Measurements from ENCODE around the gene TBCD.

TBCD gene

DNA sequence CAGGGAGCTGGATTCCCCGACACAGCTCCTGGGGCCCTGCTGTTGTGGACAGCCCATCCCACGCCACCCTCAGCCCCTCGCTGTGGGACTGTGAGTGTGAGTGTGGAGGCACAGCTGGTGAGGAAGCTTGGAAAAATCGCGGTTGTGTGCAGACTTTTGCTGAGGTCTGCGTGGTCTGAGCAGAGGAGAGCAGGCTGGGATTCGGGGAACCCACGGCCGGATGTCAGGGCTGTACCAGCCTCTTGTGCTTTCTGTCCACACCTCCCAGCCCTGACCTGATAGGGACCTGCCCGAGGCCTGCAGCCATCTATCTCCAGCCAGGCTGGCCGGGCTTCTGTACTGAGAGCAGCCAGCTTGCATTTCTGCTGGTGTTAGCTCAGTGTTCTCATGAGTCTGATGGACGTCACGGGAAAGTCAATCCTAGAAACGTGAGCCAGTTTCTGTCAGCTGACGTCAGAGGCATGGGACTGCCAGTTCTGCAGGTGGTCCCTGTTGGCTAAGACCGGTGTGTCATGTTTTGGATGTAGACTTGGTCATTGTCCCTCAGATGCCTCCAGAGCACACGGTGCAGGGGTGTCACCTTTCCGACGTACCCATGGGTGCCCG, 160.7 kb downstream of the TBCD start:
- H3K36me3 ChIP-seq, result peaks cover 15% of the 10 kb centered on the region
- H3K9me3 ChIP-seq, result no peaks in the 10 kb centered on the region
- TF ChIP-seq, protein P1, sequence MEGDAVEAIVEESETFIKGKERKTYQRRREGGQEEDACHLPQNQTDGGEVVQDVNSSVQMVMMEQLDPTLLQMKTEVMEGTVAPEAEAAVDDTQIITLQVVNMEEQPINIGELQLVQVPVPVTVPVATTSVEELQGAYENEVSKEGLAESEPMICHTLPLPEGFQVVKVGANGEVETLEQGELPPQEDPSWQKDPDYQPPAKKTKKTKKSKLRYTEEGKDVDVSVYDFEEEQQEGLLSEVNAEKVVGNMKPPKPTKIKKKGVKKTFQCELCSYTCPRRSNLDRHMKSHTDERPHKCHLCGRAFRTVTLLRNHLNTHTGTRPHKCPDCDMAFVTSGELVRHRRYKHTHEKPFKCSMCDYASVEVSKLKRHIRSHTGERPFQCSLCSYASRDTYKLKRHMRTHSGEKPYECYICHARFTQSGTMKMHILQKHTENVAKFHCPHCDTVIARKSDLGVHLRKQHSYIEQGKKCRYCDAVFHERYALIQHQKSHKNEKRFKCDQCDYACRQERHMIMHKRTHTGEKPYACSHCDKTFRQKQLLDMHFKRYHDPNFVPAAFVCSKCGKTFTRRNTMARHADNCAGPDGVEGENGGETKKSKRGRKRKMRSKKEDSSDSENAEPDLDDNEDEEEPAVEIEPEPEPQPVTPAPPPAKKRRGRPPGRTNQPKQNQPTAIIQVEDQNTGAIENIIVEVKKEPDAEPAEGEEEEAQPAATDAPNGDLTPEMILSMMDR (IDR thresholded peaks at IDR 0.05; ENCODE audit: low read depth, low read length), result no peak
- no peaks in the 10 kb centered on the region for H3K4me1 ChIP-seq
- no peak overlapping the region for H3K4me3 ChIP-seq (ENCODE audit: low read depth, low read length)
- no peak for DNase-seq
- H3K27me3 ChIP-seq, result no peaks in the 10 kb centered on the region

DNA sequence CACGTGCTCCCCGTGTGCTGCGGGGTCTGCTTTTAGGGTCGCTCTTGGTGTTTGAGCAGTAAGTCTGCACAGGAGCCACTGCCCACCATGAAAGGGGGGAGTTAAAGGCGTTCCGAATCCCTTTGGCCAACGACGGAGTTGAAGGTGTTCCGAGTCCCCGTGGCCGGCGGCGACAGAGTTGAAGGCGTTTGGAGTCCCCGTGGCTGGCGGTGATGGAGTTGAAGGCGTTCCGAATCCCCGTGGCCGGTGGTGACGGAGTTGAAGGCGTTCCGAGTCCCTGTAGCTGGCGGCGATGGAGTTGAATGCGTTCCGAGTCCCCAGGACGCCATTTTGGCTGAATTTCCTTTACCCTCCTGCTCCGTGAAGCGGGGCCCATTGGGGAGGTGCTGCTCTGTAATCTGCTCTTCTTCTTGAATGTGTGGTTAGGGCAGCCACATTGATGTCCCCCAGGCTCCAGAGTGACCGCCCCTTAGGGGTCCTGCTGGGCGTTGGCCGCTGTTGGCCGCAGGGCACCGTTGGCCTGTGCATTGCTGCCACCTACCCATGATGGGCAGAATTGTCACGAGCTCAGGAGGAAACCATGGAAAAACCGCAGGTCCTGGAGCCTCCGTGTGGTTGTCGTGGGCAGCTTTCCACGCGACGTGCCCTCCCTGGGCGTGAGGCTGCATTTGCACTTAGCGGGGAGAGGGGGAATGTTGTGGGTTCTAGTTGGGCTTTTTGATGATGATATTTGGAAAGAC, 161.6 kb downstream of the TBCD start:
- peak; percentile 35 for DNase-seq
- no peaks in the 10 kb centered on the region for H3K27me3 ChIP-seq
- H3K4me1 ChIP-seq, result no peaks in the 10 kb centered on the region
- no peak overlapping the region for H3K4me3 ChIP-seq (ENCODE audit: low read depth, low read length)
- no peaks in the 10 kb centered on the region for H3K9me3 ChIP-seq
- TF ChIP-seq, protein P1 (IDR thresholded peaks at IDR 0.05; ENCODE audit: low read depth, low read length), result peak; percentile 53
- peaks cover 15% of the 10 kb centered on the region for H3K36me3 ChIP-seq

DNA sequence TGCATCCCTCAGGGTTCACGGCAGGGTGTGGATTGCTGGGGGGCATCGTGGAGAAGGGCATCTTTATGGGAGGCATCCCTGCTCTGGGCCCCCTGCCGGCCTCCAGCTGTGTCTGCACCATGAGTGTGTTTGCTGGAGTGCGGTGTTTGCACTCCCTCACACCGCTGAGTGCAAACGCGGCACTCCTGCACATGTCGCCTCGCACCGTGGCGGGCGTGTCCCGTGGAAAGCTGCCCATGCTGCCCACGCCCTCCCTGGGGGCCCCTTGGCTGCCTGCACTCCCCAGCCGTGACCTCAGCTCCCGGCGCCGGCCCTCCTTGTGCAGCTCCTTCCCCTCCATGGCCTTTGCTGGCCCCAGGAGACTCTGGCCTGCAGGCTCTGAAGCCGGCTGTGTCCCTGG, 162.5 kb downstream of the TBCD start:
- TF ChIP-seq, protein P1 (IDR thresholded peaks at IDR 0.05; ENCODE audit: low read depth, low read length), result peak; percentile 54
- peak; percentile 42 for DNase-seq
- Histone ChIP-seq H3K27me3 (no peaks in the 10 kb centered on the region), H3K4me3 (ENCODE audit: low read depth, low read length) (no peak overlapping the region), H3K36me3 (peaks cover 15% of the 10 kb centered on the region), H3K9me3 (no peaks in the 10 kb centered on the region), H3K4me1 (no peaks in the 10 kb centered on the region)

DNA sequence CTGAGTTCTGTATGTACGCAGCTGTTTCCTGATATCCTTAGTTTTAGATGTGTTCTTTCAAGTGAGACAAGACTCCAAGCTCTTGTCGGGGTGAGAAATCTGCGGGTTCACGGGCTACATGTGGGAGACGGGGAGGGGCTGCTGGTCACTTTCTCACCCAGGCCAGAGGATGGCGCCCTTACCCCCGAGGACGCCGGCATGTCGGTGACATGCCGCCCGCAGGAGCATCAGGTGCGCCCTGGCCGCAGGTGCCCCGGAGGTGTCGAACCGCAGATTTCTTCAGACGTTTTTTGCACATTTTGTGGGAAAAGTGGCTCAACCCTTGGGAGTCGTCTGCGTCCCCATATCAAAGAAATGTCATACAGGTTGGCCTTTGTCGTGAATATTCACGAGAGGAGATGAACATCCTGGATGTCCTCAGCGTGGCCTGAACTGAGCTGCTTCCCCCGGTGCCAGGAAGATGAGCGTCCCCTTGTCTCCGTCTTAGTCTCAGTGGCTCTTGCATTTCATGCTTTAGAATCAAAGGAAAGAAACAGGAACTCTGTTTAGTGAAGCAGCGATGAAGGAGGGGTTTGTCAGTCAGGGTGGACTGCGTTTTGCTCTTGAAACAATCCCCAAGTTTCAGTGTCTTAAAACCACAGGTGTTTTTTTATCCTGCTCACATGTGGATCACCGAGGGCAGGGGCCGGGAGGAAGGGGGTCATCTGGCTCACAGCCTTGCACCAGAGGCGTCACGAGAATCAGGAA, 163.3 kb downstream of the TBCD start:
- Histone ChIP-seq H3K27me3 (no peaks in the 10 kb centered on the region), H3K4me3 (ENCODE audit: low read depth, low read length) (no peak overlapping the region), H3K9me3 (no peaks in the 10 kb centered on the region), H3K4me1 (no peaks in the 10 kb centered on the region), H3K36me3 (peaks cover 15% of the 10 kb centered on the region)
- no peak for DNase-seq
- TF ChIP-seq, protein P1 (IDR thresholded peaks at IDR 0.05; ENCODE audit: low read depth, low read length), result peak; percentile 21; the same call in 1 of the 2 replicates

DNA sequence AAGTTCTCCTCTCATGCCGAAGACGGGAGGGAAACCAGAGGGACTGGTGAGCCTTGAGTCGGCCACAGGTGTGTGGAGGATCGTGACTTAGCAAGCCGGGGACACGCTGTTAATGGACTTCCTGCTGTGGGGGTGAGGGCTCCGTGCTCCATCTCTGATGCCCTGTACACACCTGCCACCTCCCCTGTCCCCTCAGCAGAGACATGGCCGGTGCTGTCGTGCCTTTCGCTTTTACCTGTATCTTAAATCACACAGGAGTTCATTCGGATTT, 163.8 kb downstream of the TBCD start:
- TF ChIP-seq, protein P1 (IDR thresholded peaks at IDR 0.05; ENCODE audit: low read depth, low read length), result no peak
- Histone ChIP-seq H3K9me3 (no peaks in the 10 kb centered on the region), H3K4me3 (ENCODE audit: low read depth, low read length) (no peak overlapping the region), H3K4me1 (no peaks in the 10 kb centered on the region), H3K36me3 (peaks cover 15% of the 10 kb centered on the region), H3K27me3 (no peaks in the 10 kb centered on the region)
- DNase-seq, result no peak
